Skeletal muscle cell (primary cell): ENCODE results near the gene TPM2.
"Not testable (repeated sequence)": the region's sequence is repeated elsewhere in the genome, so short reads cannot be mapped to it uniquely, and the experiment has no call there.

Experiments
- DNase-seq: peaks from one replicate; pipeline ENCODE4 v3.0.0-alpha.2; 2010; ENCODE audit warnings: low read depth
- H3K4me3 ChIP-seq: 2 replicates; pipeline ENCODE4 v1.5.1; 2011; ENCODE audit warnings: low read depth, mild to moderate bottlenecking, control low read depth, low read length, moderate library complexity

Gene TPM2

DNA sequence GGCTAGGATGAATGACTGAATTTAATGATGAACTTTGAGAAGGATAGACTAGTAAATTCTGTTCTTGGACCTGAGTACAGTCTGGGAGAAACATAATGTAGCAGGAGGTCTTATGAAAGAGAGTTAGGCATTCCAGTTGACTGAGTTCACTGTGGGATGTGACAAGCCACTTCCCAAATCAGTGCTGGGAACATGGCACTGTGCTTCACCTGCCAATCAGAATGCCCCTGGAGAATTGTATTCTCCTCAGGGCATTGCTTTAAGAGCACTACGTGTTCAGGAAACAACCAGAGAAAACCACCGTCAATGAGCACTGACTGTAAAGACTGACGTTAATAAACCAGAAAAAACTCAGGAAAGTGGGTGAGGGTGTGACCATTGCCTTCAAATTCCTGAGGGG is 30.4 kb downstream of the TPM2 start:
- peak; percentile 53 for DNase-seq
- H3K4me3 ChIP-seq, result peak overlapping the region; percentile 79

DNA sequence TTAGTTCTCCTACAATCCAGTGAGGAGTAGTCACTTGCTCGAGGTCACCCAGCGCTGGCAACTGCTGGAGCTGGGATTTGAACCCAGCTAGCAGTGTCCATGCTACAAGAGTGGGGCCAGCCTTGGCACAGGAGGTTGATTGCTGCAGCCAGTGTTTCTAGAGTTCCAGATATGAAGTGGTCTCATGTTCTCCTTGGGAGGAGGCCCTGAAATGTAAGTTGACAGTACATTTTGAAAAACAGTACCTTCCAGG is 30.8 kb downstream of the TPM2 start:
- H3K4me3 ChIP-seq, result peak overlapping the region; percentile 79
- no peak for DNase-seq

DNA sequence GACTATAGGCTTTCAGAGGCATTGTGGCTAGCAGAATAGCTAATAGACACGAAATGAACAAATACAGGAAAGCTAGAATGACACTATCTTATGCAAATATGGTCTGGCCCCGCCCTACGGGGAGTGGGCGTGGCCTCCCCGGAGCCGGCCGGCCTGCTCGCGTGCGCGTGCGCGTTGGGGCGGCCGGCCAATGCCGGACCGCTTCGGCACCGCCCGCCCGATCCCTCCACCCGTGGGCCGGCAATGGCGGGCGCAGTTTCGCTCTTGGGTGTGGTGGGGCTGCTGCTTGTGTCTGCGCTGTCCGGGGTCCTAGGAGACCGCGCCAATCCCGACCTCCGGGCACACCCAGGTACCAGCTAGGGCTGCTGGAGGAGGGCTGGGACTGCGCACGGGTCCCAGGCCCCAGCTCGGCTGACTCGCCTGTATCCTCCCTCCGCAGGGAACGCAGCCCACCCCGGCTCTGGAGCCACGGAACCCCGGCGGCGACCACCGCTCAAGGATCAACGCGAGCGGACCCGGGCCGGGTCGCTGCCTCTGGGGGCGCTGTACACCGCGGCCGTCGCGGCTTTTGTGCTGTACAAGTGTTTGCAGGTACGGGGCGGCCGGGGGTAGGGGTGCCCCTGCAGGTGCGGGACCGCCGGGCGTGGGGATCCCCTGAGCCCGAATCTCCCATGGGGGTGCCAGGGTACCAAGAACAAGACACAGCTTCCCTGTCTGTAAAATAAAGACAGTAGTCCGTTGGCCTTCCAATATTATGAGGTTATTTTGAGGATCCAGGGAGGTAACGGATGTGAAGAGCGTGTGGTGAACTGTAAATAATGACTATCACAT is 31.4 kb downstream of the TPM2 start, which contains the start of gene CCDC107:
CCDC107 (plus strand) TSS at position 156 of the 831 bp plus-strand sequence; CDS start at position 244, 88 bp downstream.
- peak within 1 kb of the TSS; percentile 79 for H3K4me3 ChIP-seq
- DNase-seq, result no peak

DNA sequence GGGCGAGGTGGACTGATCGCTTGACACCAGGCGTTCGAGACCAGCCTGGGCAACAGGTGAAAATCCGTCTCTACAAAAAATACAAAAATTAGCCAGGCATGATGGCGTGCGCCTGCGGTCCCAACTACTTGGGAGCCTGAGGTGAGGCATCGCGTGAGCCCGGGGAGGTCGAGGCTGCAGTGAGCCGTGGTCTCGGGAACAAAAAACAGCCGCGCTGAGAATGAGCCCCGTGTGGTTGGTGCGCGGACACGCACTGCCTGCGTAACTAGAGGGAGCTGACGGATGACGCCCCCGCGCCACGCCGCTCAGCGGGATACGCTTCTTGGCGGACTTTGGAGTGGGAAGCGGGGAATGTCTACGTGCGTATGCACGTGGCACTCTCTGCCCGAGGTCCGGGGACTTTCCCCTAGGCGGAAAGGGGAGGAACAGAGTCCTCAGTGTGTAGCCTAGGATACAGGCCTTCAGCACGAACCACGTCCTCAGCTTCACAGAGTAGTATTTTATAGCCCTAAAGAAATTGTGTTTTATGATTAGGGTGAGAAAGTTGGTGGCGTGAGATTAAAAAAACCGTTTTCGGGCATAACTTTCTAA is 32.1 kb downstream of the TPM2 start, which contains the start of gene RMRP:
RMRP (minus strand) TSS at position 474 of the 591 bp plus-strand sequence.
- H3K4me3 ChIP-seq, result peak within 1 kb of the TSS; percentile 79
- DNase-seq, result peak; percentile 99

DNA sequence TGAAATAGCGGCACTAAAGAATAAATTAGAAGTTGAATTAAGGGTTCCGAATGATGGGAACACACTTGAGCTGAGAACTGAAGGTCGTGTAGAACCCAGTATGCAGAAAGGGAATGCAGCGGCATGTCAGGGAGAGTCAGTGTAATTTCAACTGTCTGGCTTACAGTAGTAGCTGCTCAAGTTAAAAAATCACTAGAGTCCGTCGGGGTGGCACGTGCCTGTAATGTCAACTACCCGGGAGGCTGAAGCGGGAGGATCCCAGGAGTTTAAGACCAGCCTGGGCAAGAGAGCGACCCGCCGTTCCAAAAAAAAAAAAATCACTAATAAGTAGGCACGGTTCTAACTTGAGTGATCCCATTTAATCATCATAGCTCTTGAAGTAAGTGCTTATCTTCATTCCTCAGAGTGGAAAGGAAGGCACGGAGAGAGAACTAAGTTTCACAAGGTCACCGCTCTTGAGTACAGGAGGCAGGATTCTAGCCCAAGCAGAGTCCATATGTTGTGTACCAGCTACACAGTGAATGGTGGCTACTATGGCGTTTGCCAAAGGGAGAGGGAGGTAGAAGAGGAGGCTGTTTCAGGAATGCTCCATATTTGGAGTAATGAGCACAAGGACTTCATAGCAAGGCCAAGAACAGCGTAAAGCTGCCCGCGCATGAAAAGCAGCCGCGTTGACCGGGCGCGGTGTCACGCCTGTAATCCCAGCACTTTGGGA is 32.7 kb downstream of the TPM2 start:
- DNase-seq, result no peak
- peak overlapping the region; percentile 44 for H3K4me3 ChIP-seq

DNA sequence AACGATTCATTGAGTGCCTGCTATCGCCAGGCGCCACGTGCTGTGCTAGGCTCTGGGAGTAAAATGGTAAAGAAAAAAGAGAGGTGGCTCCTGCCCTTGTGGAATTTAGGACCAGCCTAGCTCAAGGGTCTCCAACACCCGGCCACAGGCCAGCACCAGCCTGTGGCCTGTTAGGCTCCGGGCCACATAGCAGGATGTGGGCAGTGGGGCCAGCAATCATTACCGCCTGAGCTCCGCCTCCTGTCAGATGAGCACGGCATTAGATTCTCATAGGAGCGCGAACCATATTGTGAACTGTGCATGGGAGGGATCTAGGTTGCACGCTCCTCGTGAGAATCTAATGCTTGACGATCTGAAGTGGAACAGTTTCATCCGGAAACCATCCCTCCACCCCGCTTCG is 33.4 kb downstream of the TPM2 start:
- no peak overlapping the region for H3K4me3 ChIP-seq
- no peak for DNase-seq

DNA sequence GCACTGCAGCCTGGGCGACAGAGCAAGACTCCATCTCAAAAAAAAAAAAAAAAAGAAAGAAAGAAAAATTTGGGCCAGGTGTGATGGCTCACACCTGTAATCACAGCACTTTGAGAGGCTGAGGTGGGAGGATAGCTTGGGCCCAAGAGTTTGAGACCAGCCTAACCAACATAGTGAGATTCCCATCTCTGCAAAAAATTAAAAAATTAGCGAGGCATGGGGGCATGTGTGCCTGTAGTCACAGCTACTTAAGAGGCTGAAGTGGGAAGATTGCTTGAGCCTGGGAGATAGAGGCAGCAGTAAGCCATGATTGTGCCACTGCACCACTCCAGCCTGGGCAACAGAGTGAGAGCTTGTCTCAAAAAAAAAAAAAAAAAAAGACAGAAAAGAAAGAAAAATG is 36.1 kb downstream of the TPM2 start:
- H3K4me3 ChIP-seq, result no peak overlapping the region
- DNase-seq, result no peak

DNA sequence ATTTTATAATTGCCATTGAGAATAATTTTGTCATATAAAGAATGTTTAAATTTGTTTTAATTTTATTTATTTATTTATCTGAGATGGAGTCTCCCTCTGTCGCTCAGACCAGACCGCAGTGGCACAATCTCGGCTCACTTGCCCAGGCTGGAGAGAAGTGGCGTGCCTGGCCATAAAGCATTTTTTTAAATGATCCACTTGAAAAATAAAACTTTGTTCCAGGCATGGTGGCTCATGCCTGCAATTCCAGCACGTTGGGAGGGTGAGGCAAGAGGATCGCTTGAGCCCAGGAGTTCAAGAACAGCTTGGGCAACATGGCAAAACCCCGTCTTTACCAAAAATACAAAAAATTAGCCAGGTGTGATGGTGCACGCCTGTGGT is 36.9 kb downstream of the TPM2 start:
- no peak overlapping the region for H3K4me3 ChIP-seq
- DNase-seq, result no peak

DNA sequence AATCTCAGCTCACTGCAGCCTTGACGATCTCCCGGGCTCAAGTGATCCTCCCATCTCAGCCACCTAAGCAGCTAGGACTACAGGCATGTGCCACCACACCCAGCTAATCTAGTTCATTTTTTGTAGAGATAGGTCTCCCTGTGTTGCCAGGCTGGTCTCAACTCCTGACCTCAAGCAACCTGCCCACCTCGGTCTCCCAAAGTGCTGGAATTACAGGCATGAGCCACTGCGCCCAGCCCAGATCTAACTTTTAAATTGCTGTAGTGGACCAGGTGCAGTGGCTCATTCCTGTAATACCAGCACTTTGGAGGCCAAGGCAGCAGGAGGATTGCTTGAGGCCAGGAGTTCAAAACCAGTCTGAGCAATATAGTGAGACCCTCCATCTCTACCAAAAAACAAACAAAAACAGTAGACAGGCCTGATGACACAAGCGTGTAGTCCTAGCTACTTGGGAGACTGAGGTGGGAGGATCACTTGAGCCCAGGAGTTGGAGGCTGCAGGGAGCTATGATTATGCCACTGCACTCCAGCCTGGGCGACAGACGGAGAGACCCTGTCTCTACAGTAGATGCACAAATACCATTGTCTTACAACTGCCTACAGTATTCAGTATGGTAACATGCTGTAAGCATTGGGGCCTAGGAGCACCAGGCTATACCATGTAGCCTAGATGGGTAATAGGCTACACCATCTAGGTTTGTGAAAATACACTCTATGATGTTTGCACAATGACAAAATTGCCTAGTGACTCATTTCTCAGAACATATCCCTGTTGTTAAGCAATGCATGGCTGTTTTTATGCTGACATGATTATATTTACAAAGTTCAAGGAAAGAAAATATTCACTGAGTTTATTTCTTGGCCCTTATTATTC is 37.5 kb downstream of the TPM2 start:
- DNase-seq, result peak; percentile 64
- no peak overlapping the region for H3K4me3 ChIP-seq

DNA sequence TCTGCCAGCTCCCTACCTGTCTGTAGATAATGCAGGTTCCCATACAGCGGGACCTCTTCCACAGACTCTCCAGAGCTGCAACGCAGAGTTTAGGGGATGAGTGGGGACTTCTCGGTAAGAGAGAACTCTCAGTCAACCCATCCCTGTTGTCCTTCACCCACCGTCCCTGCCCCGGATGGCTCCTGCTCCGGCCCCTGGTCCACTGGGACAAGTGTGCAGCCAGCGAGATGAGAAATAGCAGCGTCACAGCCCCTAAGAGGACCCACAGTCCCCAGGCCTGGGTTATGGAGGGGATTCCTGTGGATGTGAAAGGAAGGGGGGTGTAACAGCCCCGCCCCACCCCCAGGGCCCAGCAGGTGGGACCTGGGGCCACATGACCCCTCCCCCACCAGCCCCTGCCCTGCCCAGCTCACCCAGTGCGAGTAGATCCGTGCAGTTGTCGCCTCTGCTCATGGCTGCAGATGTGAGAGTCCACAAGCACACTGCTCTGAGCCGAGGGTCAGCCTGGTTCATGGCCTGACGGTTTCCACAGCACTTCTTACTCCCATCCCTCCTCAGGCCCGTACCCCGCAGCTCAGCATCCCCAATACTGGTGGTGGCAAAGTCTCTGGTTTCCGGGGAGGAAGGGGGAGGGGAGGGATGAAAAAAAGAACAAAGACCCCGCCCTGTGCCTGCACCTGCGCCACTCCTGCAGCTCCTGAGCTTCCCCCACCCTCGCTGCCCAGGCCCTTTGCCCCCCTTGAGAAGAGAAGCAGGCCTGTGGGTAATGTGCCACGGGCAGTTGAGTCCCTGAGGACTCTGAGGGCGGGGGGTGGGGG is 39.2 kb downstream of the TPM2 start, which contains the start of gene SIT1:
SIT1 (minus strand) TSS at position 591 of the 818 bp plus-strand sequence; CDS start at position 513, 78 bp downstream.
- DNase-seq, result no peak
- H3K4me3 ChIP-seq, result no peak within 1 kb of the TSS

DNA sequence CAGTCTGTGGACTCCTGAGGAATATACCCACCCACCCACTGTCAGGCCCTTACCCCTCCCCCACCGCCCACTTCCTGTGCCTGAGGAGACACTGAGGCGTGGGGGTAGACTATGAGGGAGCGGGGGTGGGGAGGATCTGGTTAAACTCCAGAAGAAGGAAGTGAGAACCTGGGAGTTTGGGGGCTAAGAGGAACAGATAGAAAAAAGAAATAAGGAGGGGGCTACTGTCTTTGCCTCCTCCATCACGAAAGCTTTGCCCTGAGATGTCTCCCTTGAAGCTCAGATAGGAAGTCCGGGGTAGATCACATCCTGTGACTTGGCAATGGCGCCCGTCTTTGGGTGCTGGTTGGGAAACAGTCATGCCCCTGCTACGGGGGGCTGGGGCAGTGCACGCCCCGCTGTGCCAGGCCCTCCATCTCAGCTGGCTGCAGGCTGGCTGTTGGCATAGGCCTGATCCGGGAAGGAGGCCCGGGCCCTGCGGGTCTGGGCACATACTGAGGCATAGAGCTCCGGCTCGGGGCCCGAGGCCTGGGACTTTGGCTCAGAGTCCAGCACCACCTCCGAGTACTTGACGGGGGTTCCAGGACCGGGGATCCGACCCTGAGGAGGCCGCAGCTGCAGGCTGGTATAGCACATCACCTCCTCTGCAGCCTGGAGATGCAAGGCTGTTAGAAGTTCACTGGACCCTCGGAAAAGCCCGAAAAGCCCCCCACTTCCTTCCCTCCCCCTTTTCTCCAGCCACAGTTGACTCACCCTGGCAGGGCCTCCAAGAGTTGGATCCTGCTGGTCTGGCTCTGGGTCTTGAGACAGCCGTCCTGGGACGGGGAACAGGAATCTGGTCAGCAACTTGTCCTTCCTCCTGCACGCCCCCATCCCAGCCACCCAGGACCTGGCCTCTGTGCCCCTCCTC is 40.0 kb downstream of the TPM2 start:
- H3K4me3 ChIP-seq, result no peak overlapping the region
- no peak for DNase-seq

DNA sequence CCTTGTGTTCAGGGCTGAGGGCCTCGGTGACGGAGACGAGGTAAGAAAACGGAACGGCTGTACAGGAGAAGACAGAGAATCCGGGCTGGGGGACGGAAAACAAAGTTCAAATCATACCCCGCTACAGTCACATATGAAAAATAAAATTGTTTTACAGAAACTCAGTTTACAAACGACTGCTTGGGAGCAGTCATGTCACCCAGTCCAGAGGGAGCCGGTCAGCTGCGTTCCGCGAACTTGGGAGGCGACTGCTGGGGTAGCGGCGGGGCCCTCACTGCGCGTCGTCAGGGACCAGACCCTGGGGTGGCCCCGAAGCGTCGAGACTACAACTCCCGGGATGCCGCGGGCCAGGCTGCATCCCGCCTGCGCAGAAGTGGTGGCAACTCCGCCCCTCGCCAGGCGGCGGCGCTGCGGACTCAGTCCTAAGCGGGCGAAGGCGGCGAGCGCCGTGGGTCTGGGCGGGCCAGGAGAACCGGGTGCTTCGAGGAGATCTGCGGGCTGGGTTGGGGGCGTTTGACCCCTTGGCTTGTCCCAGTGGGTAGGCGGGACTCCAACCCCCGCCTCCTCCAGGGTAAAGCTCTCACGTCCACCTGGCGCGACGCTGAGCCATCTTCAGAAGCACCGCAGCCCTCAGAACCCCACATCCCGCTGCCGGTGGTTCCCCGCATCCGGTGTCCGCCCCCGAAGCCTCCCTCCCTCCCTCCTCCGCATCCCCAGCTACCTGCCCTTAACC is 43.0 kb downstream of the TPM2 start:
- DNase-seq, result no peak
- peak overlapping the region; percentile 55 for H3K4me3 ChIP-seq

DNA sequence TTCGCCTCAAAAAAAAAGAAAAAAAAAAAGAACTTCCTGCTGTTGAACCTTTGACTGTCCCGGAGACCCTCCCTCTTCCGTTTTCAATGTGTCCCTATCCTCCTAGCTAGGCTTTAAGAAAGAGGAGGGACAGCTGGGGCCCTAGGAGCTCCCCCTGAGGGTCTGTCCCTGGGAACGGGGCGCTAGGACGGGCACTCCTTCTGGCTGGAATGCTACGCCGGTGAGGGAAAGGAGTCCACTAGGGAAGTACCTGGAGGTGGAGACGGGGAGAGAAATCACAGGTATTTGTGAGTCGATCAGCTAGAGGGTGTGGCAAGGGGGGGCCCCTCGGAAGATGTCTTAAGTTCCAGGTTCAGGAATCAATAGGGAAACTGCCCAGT is 43.6 kb downstream of the TPM2 start:
- no peak for DNase-seq
- peak overlapping the region; percentile 55 for H3K4me3 ChIP-seq

DNA sequence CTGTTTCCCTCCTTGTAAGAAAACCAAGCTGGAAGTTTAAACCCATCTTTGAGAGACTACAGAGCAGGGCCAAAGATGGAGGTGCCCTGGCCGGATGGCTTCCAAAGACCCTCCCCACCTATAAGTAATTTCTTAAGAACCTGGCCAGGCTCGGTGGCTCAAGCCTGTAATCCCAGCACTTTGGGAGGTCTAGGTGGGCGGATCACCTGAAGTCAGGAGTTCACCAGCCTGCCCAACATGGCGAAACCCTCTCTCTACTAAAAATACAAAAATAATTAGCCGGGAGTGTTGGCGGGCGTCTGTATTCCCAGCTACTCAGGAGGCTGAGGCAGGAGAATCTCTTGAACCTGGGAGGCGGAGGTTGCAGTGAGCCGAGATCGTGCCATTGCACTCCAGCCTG is 44.0 kb downstream of the TPM2 start:
- H3K4me3 ChIP-seq, result peak overlapping the region; percentile 55
- not testable (repeated sequence) for DNase-seq

DNA sequence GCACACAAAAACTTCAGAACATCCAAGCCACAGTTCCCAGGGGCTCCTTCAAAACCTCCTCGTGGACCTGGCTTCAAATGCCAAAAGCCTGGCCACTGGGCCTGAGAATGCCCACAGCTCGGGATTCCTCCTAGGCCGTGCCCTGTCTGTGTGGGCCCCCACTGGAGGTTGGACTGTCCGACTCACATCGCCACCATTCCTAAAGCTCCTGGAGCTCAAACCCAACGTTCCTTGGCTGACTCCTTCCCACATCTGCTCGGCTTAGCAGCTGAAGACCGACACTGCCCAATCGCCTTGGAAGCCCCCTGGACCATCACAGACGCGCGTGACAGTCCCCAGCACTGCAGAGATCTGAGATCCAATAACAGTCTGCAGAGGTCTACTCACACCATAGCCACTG is 46.7 kb downstream of the TPM2 start:
- DNase-seq, result no peak

DNA sequence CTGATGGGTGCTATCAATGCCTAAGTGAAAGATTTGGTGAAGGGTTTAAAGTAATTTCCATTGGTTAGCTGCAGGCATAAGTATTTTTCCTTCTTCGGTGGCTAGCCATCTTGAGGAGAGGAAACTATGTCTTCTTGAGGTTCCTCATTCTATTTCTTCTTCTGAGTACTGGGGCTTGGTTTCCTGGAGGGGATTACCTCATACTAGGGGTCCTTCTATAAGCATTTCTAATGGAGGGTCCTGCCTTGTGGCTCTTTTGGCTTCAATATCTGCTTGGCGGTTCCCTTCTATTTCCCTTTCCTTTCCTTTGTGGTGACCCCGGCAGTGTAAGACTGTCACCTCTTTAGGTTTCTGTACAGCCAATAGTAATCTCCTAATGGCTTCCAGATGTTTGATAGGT is 48.2 kb downstream of the TPM2 start:
- not testable (repeated sequence) for DNase-seq, H3K4me3 ChIP-seq

More for the DNA sequence above, 46.7 kb downstream of the TPM2 start:
- H3K4me3 ChIP-seq, result no peak overlapping the region

DNA sequence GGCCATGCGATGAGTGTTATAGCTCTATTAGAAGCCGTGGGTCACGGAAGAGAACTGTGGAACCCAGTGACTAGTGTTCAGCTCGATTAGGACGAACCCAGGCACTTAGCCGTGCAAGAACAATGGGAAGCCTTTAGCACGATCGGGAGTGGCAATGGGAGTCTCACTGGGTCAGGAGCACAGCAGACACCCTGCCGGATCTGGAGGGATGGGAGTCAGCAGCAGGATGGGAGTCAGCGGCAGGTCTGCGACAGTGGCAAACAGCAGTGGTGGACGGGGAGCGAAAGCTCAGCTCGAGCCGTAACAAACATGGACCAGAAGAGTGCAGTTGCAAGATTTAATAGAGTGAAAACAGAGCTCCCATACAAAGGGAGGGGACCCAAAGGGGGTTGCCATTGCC is 49.3 kb downstream of the TPM2 start:
- not testable (repeated sequence) for H3K4me3 ChIP-seq, DNase-seq
